NCI-H2081 (cell line): Measurements from ENCODE around the gene CDKN2B-AS1.

Source experiments
- DNase-seq, 2 experiments: peaks; one replicate each; lab custom pipeline; 2025; lab: John Stamatoyannopoulos, UW

CDKN2B-AS1 gene

GRCh38 chr9:22084336-22085035 is 89.9 kb downstream of the CDKN2B-AS1 start:
- DNase-seq: no peak

- DNase-seq: no peak
Observed at GRCh38 chr9:22088053-22088716, 93.6 kb downstream of the CDKN2B-AS1 start.

GRCh38 chr9:22088717-22089061 is 94.1 kb downstream of the CDKN2B-AS1 start:
- DNase-seq: no peak

- DNase-seq: no peak
Observed at GRCh38 chr9:22097707-22098106, 103.1 kb downstream of the CDKN2B-AS1 start.

GRCh38 chr9:22098643-22099332 is 104.2 kb downstream of the CDKN2B-AS1 start:
- DNase-seq: no peak

- no peak for DNase-seq
Observed at GRCh38 chr9:22100626-22101025, 106.0 kb downstream of the CDKN2B-AS1 start.

- DNase-seq: no peak
Observed at GRCh38 chr9:22102146-22103053, 107.8 kb downstream of the CDKN2B-AS1 start.

- DNase-seq: no peak
Observed at GRCh38 chr9:22103685-22104575, 109.3 kb downstream of the CDKN2B-AS1 start.

GRCh38 chr9:22105005-22105722 is 110.6 kb downstream of the CDKN2B-AS1 start:
- DNase-seq: no peak

GRCh38 chr9:22107202-22108045 is 112.8 kb downstream of the CDKN2B-AS1 start:
- no peak for DNase-seq

GRCh38 chr9:22108581-22109370 is 114.2 kb downstream of the CDKN2B-AS1 start:
- no peak for DNase-seq

GRCh38 chr9:22111176-22111953 is 116.8 kb downstream of the CDKN2B-AS1 start:
- DNase-seq: no peak

- no peak for DNase-seq
Observed at GRCh38 chr9:22111954-22112247, 117.3 kb downstream of the CDKN2B-AS1 start.

- no peak for DNase-seq
Observed at GRCh38 chr9:22112870-22113821, 118.6 kb downstream of the CDKN2B-AS1 start.

GRCh38 chr9:22114956-22115355 is 120.4 kb downstream of the CDKN2B-AS1 start:
- no peak for DNase-seq

GRCh38 chr9:22116758-22117157 is 122.2 kb downstream of the CDKN2B-AS1 start:
- no peak for DNase-seq
